Stimulated activated CD8-positive, alpha-beta memory T cell treated with anti-CD3 and anti-CD28 coated beads, Interleukin-12 subunit alpha, Interleukin-12 subunit beta, amount 100 ng/mL, for 24 hours (primary cell): ENCODE measurements around the gene CACNG4.

Experiments used
- DNase-seq: peaks from one replicate; pipeline ENCODE4 v3.0.0-alpha.2; 2020; ENCODE audit errors: extremely low read depth

The CACNG4 gene

DNA sequence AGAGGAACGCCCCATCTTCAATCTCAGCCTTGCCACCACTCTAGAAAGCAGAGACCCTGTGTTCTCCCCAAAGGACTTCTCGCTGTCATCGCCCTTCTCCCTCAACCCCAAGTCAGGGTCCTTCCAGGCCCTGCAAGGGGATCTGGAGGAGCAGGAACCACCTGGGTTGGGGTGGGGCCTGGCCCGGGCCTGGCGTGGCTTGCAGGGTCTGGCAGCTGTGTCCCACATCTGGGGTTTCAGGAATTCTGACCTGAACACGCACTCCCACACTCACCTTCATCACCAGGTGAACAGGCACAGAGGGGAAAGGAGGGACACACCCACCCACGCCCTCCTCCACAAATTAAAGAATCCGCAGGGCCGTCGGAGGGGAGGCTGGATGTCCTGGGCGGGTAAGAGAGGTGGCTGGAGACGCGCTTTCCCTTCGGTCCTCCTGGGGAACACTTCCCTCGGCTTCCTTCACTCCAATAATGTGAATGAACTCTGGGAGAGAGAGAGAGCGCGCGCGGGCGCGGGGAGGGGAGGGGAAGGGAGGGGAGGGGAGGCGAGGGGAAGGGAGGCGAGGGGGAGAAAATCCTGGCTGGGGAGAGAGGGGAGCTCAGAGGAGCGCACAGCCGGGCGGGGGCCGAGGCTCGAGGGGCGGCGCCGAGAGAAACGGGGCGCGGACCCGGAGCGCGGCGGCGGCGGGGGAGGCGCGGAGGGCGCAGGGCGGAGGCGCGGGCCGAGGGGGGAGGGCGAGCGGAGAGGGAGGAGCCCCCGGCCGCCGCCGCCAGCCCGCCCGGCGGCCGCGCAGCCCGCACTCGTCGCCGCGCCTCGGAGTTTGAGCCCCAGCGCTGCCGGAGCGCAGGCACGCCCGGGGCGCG, at the start of gene CACNG4:
TSS of gene CACNG4 (plus strand) at position 799 of the 863 bp plus-strand sequence. CDS start 205 bp downstream, outside the sequence.
- no peak for DNase-seq

DNA sequence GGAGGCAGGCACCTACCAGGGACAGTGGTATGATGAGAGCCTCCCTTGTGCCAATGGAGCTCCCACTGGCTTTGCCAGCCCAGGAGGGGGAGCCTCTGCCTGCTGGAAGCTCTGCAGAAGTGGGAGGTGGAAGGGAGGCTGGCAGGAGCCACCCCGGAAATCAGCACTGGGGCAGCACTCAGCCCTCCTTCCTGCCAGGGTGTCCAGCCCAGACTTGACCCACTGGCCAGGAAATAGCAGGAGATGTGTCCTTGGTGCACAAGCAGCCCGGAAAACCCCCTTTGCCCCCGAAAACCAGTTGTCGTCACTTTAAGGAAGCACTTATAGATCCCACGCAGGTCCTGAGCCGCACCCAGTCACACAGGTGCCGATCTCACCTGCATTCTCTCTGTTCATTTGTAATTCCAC, 49.3 kb upstream of the CACNG4 start:
- no peak for DNase-seq

DNA sequence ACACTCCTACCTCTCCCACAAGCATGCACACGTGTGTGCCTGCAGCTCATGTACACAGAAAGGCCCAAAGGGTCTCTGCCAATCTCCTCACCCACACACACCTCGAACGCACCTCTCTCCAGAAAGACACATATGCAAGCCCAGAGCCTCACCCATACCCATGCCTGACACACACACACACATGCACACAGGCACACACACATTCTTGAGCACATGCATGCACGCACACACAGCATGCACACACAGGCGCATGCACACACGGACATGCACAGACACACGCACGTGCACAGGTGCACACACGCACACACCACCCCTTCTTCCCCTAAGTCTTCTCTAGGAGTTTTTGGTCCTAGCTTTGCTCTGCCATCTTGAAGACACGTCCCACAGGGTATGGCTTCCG, 48.7 kb upstream of the CACNG4 start:
- DNase-seq: no peak

DNA sequence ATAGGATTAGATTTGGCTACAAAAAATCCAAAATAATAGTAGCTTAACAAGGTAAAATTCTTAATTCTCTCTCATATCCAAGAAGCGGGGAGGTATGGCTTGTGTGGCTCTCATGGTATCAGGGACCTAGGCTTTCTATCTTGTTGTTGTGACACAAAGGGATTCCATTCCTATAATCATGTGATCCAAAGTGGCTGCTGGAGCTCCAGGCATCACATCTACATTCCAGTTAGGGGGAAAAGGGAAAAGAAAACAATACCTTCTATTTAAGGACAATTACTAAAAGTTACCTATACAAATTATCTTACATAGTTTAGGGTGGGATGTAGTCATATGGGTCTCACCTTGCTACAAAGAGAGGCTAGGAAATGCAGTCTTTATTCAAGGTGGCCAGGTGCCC, 47.6 kb upstream of the CACNG4 start:
- no peak for DNase-seq

GRCh38 chr17:66918896-66919295, 45.6 kb upstream of the CACNG4 start:
- DNase-seq: no peak

DNA sequence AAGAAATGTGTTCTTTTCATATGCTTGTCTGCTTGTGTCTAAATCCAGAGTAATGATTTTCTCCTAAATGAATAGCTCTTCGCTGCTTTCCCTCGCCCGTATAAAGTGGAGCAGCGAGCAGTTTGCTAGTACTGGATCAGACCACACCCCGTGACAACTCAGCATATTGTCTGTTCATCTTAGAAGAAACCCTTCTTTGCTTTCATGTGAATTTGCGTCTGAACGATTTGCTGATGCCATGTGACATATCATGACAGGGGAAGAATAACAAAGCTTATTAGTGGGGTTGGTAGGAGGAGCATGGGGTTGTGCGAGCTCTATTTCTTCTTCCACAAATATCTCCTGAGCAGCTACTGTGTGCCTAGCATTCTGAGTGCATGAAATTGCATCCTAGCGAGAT, 44.1 kb upstream of the CACNG4 start:
- DNase-seq: no peak

- DNase-seq: no peak
These were observed 43.6 kb upstream of the CACNG4 start for GRCh38 chr17:66920950-66921349.

- DNase-seq: no peak
These were observed 40.6 kb upstream of the CACNG4 start for GRCh38 chr17:66923886-66924285.

GRCh38 chr17:66925811-66926500, 38.6 kb upstream of the CACNG4 start:
- no peak for DNase-seq

DNA sequence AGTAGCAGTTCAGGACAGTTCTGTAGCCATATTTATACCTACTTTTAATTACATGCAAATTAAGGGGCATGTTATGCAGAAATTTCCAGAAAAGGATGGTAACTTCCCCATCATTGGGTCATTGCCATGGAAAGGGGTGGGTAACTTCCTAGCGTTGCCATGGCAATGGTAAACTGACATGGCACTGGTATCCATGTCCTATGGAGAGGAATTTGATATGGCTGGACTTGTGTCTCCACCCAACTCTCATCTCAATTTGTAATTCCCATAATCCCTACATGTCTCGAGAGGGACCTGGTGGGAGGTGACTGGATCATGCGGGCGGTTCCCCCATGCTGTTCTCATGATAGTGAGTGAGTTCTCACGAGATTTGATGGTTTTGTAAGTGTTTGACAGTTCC, 35.6 kb upstream of the CACNG4 start:
- no peak for DNase-seq

- DNase-seq: no peak
These were observed 34.9 kb upstream of the CACNG4 start for GRCh38 chr17:66929591-66929990.

GRCh38 chr17:66930933-66931332, 33.6 kb upstream of the CACNG4 start:
- no peak for DNase-seq

DNA sequence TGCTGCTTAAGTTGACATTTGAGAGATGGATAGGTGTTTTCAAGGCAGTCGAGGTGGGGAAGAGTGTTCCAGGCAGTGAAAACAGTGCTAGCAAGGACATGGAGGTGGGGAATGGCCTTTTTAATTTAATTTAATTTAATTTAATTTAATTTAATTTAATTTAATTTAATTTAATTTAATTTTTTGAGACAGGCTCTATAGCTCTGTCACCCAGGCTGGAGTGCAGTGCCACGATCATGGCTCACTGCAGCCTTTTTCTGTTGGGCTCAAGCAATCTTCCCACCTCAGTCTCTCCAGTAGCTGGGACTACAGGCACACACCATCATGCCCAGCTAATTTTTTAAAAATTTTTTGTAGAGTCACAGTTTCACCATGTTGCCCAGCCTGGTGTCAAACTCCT, 32.2 kb upstream of the CACNG4 start:
- no peak for DNase-seq

GRCh38 chr17:66934040-66934439, 30.5 kb upstream of the CACNG4 start:
- no peak for DNase-seq

DNA sequence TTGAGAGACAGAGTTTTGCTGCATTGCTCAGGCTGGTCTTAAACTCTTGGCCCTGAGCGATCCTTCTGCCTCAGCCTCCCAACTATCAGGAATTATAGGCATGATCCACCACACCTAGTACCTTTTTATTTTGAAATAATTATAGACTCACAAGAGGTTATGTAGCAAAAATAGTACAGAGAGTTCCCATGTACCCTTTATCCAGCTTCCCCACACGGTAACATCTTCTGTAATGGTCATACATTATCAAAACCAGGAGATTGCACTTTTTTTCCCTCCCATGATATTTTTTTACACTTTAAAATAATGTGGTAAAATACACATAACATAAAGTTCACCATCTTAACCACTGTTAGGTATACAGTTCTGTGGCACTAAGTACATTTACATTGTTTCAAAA, 28.8 kb upstream of the CACNG4 start:
- DNase-seq: no peak

DNA sequence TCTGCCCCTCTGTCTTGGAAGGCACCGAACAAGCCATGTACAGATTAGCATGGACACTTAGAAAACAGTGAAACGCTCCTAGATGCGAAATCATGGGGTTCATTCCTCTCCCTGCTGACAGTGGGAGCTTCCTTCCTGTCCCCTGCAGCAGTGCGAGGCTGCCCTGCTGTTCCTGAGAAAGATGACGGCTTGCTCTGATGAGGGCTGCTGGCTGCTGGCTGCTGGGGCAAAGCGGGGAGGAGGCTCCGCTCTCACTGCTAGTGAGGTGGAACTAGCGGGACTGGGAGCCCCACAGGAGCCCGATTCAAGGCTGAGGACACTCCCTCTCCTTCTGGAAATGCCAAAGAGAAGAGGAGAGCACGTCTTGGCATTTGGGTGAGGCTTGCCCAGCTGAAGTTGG, 25.9 kb upstream of the CACNG4 start:
- no peak for DNase-seq

GRCh38 chr17:66939461-66940114, 24.9 kb upstream of the CACNG4 start:
- DNase-seq: no peak

GRCh38 chr17:66941249-66941648, 23.3 kb upstream of the CACNG4 start:
- DNase-seq: no peak

GRCh38 chr17:66941773-66942450, 22.6 kb upstream of the CACNG4 start:
- no peak for DNase-seq

- no peak for DNase-seq
These were observed 21.8 kb upstream of the CACNG4 start for GRCh38 chr17:66942451-66943264.

DNA sequence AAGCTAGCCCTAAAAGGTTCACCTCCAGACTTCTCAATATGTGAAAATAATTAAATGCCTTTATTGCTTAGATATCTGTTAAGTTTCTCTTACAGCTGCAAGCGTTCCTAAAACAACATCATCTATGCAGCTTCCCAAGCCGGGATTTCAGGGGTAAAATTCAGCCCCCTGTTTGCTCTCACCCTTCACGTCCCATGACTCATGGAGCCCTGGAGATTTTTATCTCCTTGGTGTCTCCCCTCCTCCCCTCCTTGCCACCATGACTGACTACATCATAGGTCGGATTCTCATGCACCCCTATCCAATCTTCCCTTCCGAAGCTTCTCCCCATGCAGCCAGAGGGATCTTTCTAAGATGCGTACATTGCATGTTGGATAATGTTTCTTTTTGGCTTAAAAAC, 21.0 kb upstream of the CACNG4 start:
- DNase-seq: no peak
